SK-N-SH treated with all-trans-retinoic acid at 6 μM for 48 hours (cell line): ENCODE data around the gene SH3D21.
A peak's percentile ranks its signal among the peaks of the same experiment; 100 is the strongest.

Source experiments
- ATAC-seq: fragments of 200-7000 bp; cut with Tn5 transposase; 3 replicates; pipeline ENCODE4 v1.9.1; 2020; ENCODE audit warnings: mild to moderate bottlenecking, moderate library complexity
- ARNTL ChIP-seq: fragments of 450-650 bp; formaldehyde crosslinking; IDR thresholded peaks from 2 replicates; pipeline ENCODE4 v1.5.0; 2020; ENCODE audit warnings: low read depth, mild to moderate bottlenecking, moderate library complexity, borderline replicate concordance
- CREB5 ChIP-seq: fragments of 250-450 bp; sonication (Bioruptor Pico); IDR thresholded peaks from 2 replicates; pipeline ENCODE4 v1.5.1; 2020; ENCODE audit warnings: low read depth, mild to moderate bottlenecking, moderate library complexity
- CSDC2 ChIP-seq: fragments of 250-450 bp; sonication (Bioruptor Pico); IDR thresholded peaks from 2 replicates; pipeline ENCODE4 v1.5.0; 2020; ENCODE audit warnings: mild to moderate bottlenecking, moderate library complexity
- GLIS3 ChIP-seq: fragments of 250-450 bp; sonication (Bioruptor Pico); IDR thresholded peaks from 2 replicates; pipeline ENCODE4 v1.5.0; 2020; ENCODE audit warnings: mild to moderate bottlenecking, moderate library complexity
- ISL1 ChIP-seq: fragments of 250-450 bp; sonication (Bioruptor Pico); IDR thresholded peaks from 2 replicates; pipeline ENCODE4 v2.1.2; 2022; ENCODE audit warnings: mild to moderate bottlenecking, moderate library complexity
- OSR1 ChIP-seq: fragments of 250-450 bp; sonication (Bioruptor Pico); IDR thresholded peaks from 2 replicates; pipeline ENCODE4 v1.8.0; 2022; ENCODE audit warnings: moderate library complexity, mild to moderate bottlenecking, inconsistent platforms
- POU6F1 ChIP-seq: fragments of 250-450 bp; sonication (Bioruptor Pico); IDR thresholded peaks from 2 replicates; pipeline ENCODE4 v1.8.0; 2021; ENCODE audit warnings: low read depth, mild to moderate bottlenecking, moderate library complexity, borderline replicate concordance
- RARB ChIP-seq: fragments of 250-450 bp; sonication (Bioruptor Pico); IDR thresholded peaks from 2 replicates; pipeline ENCODE4 v1.8.0; 2021; ENCODE audit warnings: mild to moderate bottlenecking, moderate library complexity
- SNAI2 ChIP-seq: fragments of 250-450 bp; sonication (Bioruptor Pico); IDR thresholded peaks from 2 replicates; pipeline ENCODE4 v1.5.0; 2020; ENCODE audit warnings: mild to moderate bottlenecking, moderate library complexity
- TCF4 ChIP-seq: fragments of 250-450 bp; sonication (Bioruptor Pico); IDR thresholded peaks from 2 replicates; pipeline ENCODE4 v1.8.0; 2021; ENCODE audit warnings: mild to moderate bottlenecking, moderate library complexity, borderline replicate concordance
- ZC3H10 ChIP-seq: fragments of 250-450 bp; sonication (Bioruptor Pico); IDR thresholded peaks from 2 replicates; pipeline ENCODE4 v1.5.1; 2021; ENCODE audit warnings: mild to moderate bottlenecking, moderate library complexity
- ZFP3 ChIP-seq: fragments of 250-450 bp; sonication (Bioruptor Pico); IDR thresholded peaks from 2 replicates; pipeline ENCODE4 v1.5.0; 2020; ENCODE audit warnings: mild to moderate bottlenecking, moderate library complexity
- ZFP30 ChIP-seq: fragments of 450-650 bp; formaldehyde crosslinking; IDR thresholded peaks from 2 replicates; pipeline ENCODE4 v1.5.0; 2022; ENCODE audit warnings: mild to moderate bottlenecking, moderate library complexity
- ZNF70 ChIP-seq: fragments of 450-650 bp; formaldehyde crosslinking; IDR thresholded peaks from 2 replicates; pipeline ENCODE4 v1.5.0; 2020; ENCODE audit warnings: mild to moderate bottlenecking, moderate library complexity
- ZNF8 ChIP-seq: fragments of 450-650 bp; formaldehyde crosslinking; IDR thresholded peaks from 2 replicates; pipeline ENCODE4 v1.5.0; 2020; ENCODE audit warnings: mild to moderate bottlenecking, moderate library complexity
- TF ChIP-seq, protein P1 (sequence below): fragments of 250-450 bp; sonication (Bioruptor Pico); IDR thresholded peaks from 2 replicates; pipeline ENCODE4 v1.5.0; 2020; ENCODE audit warnings: mild to moderate bottlenecking, moderate library complexity
- TF ChIP-seq, protein P2 (sequence below): fragments of 250-450 bp; sonication (Bioruptor Pico); IDR thresholded peaks from 2 replicates; pipeline ENCODE4 v1.5.1; 2021; ENCODE audit warnings: mild to moderate bottlenecking, moderate library complexity

SH3D21 gene

GRCh38 chr1:36351227-36351977 lies 45.2 kb downstream of the SH3D21 start:
- peak; percentile 78 for ATAC-seq
- TF ChIP-seq CSDC2 (CRISPR knock-in tag) (peak; percentile 48; the same call in 1 of the 2 replicates), TCF4 (peak; percentile 67; the same call in 1 of the 2 replicates), GLIS3 (CRISPR knock-in tag) (no peak), SNAI2 (CRISPR knock-in tag) (no peak), ZFP3 (CRISPR knock-in tag) (peak; percentile 58; the same call in 1 of the 2 replicates), ZNF8 (CRISPR knock-in tag) (no peak), OSR1 (CRISPR knock-in tag) (no peak), POU6F1 (CRISPR knock-in tag) (no peak), ISL1 (CRISPR knock-in tag) (no peak)

GRCh38 chr1:36352125-36352909 lies 46.1 kb downstream of the SH3D21 start:
- ATAC-seq = peak; percentile 14

DNA sequence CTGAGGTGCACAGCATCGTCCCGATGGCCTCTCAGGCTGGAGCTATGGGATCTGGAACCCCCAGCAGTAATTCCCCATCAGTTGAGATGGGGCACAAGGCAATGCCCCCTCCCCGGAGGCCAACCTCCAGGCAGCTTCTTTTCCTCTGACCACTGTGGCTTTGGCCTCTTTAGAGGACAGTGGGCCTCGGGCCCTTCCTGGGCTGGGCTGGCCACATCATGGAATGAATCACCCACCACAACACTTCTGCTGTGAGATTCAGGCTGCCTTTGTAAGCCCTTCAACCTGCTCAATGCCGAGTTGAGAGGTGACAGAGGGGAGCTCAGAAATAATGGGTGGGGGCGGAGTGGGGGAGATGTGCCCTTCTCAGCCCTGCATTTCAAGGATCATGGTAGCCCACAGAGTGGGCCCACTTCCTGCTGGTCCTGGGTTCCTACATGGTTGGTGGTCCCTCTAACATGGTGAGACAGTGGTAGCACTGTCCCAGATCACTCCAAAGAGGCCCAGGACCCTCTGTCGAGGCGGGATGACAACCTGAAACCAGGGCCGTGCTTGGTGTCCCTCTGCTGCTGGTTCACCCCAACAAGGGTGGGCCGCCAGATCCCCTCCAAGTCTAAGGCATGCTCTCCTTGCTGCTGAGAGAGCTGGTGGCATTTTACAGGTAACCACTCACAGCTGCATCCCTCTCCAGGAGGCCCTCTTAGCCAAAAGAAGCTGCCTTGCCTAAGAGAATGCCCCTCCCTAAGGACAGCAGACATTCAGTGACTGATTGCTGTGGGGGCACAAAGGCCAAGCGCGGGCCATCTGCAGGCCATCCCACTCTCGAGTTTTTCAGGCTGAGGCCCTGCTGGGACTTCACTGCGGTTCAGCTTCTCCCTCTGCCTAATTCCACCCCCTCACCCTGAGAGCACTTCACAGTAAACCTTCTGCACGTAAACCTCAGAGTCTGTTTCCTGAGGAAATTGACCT lies 47.0 kb downstream of the SH3D21 start:
- no peak for ATAC-seq

More at GRCh38 chr1:36352125-36352909, 46.1 kb downstream of the SH3D21 start:
- TF ChIP-seq, protein P1, sequence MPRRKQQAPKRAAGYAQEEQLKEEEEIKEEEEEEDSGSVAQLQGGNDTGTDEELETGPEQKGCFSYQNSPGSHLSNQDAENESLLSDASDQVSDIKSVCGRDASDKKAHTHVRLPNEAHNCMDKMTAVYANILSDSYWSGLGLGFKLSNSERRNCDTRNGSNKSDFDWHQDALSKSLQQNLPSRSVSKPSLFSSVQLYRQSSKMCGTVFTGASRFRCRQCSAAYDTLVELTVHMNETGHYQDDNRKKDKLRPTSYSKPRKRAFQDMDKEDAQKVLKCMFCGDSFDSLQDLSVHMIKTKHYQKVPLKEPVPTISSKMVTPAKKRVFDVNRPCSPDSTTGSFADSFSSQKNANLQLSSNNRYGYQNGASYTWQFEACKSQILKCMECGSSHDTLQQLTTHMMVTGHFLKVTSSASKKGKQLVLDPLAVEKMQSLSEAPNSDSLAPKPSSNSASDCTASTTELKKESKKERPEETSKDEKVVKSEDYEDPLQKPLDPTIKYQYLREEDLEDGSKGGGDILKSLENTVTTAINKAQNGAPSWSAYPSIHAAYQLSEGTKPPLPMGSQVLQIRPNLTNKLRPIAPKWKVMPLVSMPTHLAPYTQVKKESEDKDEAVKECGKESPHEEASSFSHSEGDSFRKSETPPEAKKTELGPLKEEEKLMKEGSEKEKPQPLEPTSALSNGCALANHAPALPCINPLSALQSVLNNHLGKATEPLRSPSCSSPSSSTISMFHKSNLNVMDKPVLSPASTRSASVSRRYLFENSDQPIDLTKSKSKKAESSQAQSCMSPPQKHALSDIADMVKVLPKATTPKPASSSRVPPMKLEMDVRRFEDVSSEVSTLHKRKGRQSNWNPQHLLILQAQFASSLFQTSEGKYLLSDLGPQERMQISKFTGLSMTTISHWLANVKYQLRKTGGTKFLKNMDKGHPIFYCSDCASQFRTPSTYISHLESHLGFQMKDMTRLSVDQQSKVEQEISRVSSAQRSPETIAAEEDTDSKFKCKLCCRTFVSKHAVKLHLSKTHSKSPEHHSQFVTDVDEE (CRISPR knock-in tag) = no peak
- TF ChIP-seq ZFP3 (CRISPR knock-in tag) (no peak), ZNF8 (CRISPR knock-in tag) (no peak), CSDC2 (CRISPR knock-in tag) (no peak), ZFP30 (CRISPR knock-in tag) (no peak), ARNTL (CRISPR knock-in tag) (no peak), TCF4 (no peak), ISL1 (CRISPR knock-in tag) (no peak), SNAI2 (CRISPR knock-in tag) (no peak), GLIS3 (CRISPR knock-in tag) (no peak)
- TF ChIP-seq, protein P2, sequence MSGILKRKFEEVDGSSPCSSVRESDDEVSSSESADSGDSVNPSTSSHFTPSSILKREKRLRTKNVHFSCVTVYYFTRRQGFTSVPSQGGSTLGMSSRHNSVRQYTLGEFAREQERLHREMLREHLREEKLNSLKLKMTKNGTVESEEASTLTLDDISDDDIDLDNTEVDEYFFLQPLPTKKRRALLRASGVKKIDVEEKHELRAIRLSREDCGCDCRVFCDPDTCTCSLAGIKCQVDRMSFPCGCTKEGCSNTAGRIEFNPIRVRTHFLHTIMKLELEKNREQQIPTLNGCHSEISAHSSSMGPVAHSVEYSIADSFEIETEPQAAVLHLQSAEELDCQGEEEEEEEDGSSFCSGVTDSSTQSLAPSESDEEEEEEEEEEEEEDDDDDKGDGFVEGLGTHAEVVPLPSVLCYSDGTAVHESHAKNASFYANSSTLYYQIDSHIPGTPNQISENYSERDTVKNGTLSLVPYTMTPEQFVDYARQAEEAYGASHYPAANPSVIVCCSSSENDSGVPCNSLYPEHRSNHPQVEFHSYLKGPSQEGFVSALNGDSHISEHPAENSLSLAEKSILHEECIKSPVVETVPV = no peak

More for the DNA sequence above, 47.0 kb downstream of the SH3D21 start:
- TF ChIP-seq CREB5 (CRISPR knock-in tag) = no peak
- no peak for TF ChIP-seq GLIS3 (CRISPR knock-in tag)
- TF ChIP-seq ZFP30 (CRISPR knock-in tag) = no peak
- TF ChIP-seq ZC3H10 = no peak
- no peak for TF ChIP-seq ZNF70 (CRISPR knock-in tag)
- TF ChIP-seq SNAI2 (CRISPR knock-in tag) = no peak
- TF ChIP-seq RARB (CRISPR knock-in tag) = no peak
- TF ChIP-seq OSR1 (CRISPR knock-in tag) = no peak
- no peak for TF ChIP-seq ISL1 (CRISPR knock-in tag)
- TF ChIP-seq, protein P1 (CRISPR knock-in tag) = no peak
